ENCODE measurements around the gene SRD5A3. TPM values are rescaled to one million over a fixed set of nuclear protein-coding genes. Genes with fewer than 3 reads are reported as not detected.

The SRD5A3 gene
- total and polyA plus RNA-seq, 4 experiments from 2014 or later = 2.9 to 26.2 (median 6.7) TPM

- Histone ChIP-seq H3K9me3 (ENCODE audit: control insufficient read depth in 1 of 2, low read length in 2 of 2) (no peaks in the 10 kb centered on the region), H3K36me3 (ENCODE audit: insufficient read depth, low read length) (no peaks in the 10 kb centered on the region), H3K27ac (ENCODE audit: low read depth, low read length) (no peak overlapping the region), H3K4me1 (ENCODE audit: insufficient read depth, low read length) (no peaks in the 10 kb centered on the region), H3K27me3 (ENCODE audit: insufficient read depth, low read length) (no peaks in the 10 kb centered on the region), H3K4me3 (ENCODE audit: low read length in 2 of 2) (no peak overlapping the region)
- Mint-ChIP-seq H3K4me1 (no peaks in the 10 kb centered on the region), H3K4me3 (no peak overlapping the region), H3K27me3 (peaks cover 2 to 4% of the 10 kb centered on the region in 2 donors), H3K27ac (no peak overlapping the region), H3K36me3 (no peaks in the 10 kb centered on the region), H3K9me3 (peaks cover 0 to 5% (median 2%) of the 10 kb centered on the region in 8 donors)
- ChIA-PET CTCF (ENCODE audit: partially characterized antibody) (interaction anchor here (2.8 kb wide), 1 partner anchor 16 kb away, joined by 19 read pairs; the partner anchor contains the start of gene SRD5A3), POLR2A (ENCODE audit: partially characterized antibody) (no interaction called here)
- intact Hi-C loops (cut with micrococcal nuclease) = loop anchor here (10.0 kb wide), 1 partner anchor 1004 kb away; no protein-coding TSS in a partner anchor
- no peak for DNase-seq
These were observed 17.0 kb upstream of the SRD5A3 start for GRCh38 chr4:55329012-55329411.

GRCh38 chr4:55330241-55330640, 15.8 kb upstream of the SRD5A3 start:
- ChIA-PET CTCF (ENCODE audit: partially characterized antibody) (interaction anchor here (0.7 to 1.0 kb wide), 2 partner anchors 14 to 16 kb away, joined by 3 to 7 read pairs; partner anchors contain the start of gene SRD5A3), POLR2A (ENCODE audit: partially characterized antibody) (no interaction called here)
- no peak overlapping the region for H3K27ac ChIP-seq (ENCODE audit: low read depth, low read length)
- H3K36me3 Mint-ChIP-seq = no peaks in the 10 kb centered on the region
- H3K9me3 ChIP-seq (ENCODE audit: control insufficient read depth in 1 of 2, low read length in 2 of 2) = no peaks in the 10 kb centered on the region
- no peaks in the 10 kb centered on the region for H3K4me1 ChIP-seq (ENCODE audit: insufficient read depth, low read length)
- H3K27me3 ChIP-seq (ENCODE audit: insufficient read depth, low read length) = no peaks in the 10 kb centered on the region
- DNase-seq = no peak
- H3K27me3 Mint-ChIP-seq = peaks cover 0 to 7% of the 10 kb centered on the region in 2 donors
- no peak overlapping the region for H3K27ac Mint-ChIP-seq
- no peaks in the 10 kb centered on the region for H3K36me3 ChIP-seq (ENCODE audit: insufficient read depth, low read length)
- peaks cover 0 to 5% (median 2%) of the 10 kb centered on the region in 8 donors for H3K9me3 Mint-ChIP-seq
- H3K4me1 Mint-ChIP-seq = no peaks in the 10 kb centered on the region
- intact Hi-C loops (cut with micrococcal nuclease) = no loop called here
- H3K4me3 ChIP-seq (ENCODE audit: low read length in 2 of 2) = no peak overlapping the region
- no peak overlapping the region for H3K4me3 Mint-ChIP-seq

- ChIA-PET CTCF (ENCODE audit: partially characterized antibody) (interaction anchor here (2.5 kb wide), 1 partner anchor 10 kb away, joined by 10 read pairs; the partner anchor contains the start of gene SRD5A3), POLR2A (ENCODE audit: partially characterized antibody) (no interaction called here)
These were observed 9.7 kb upstream of the SRD5A3 start for GRCh38 chr4:55336138-55337034.

GRCh38 chr4:55337944-55338343, 8.1 kb upstream of the SRD5A3 start:
- H3K36me3 Mint-ChIP-seq = no peaks in the 10 kb centered on the region
- Histone ChIP-seq H3K9me3 (ENCODE audit: control insufficient read depth in 1 of 2, low read length in 2 of 2) (no peaks in the 10 kb centered on the region), H3K4me3 (ENCODE audit: low read length in 2 of 2) (no peak overlapping the region), H3K27me3 (ENCODE audit: insufficient read depth, low read length) (no peaks in the 10 kb centered on the region), H3K27ac (ENCODE audit: low read depth, low read length) (no peak overlapping the region), H3K4me1 (ENCODE audit: insufficient read depth, low read length) (no peaks in the 10 kb centered on the region), H3K36me3 (ENCODE audit: insufficient read depth, low read length) (no peaks in the 10 kb centered on the region)
- H3K4me3 Mint-ChIP-seq = no peak overlapping the region
- intact Hi-C loops (cut with micrococcal nuclease) = no loop called here
- peaks cover 0 to 2% (median under 1%) of the 10 kb centered on the region in 4 donors for H3K4me1 Mint-ChIP-seq
- peaks cover 0 to 4% of the 10 kb centered on the region in 2 donors for H3K27me3 Mint-ChIP-seq
- CTCF ChIA-PET (ENCODE audit: partially characterized antibody) = interaction anchor here (2.5 kb wide), 1 partner anchor 8 kb away, joined by 10 read pairs; the partner anchor contains the start of gene SRD5A3
- no peak for DNase-seq
- POLR2A ChIA-PET (ENCODE audit: partially characterized antibody) = no interaction called here
- H3K27ac Mint-ChIP-seq = peak overlapping the region in 1 of 7 donors; percentile 6
- no peaks in the 10 kb centered on the region for H3K9me3 Mint-ChIP-seq

More at GRCh38 chr4:55336138-55337034, 9.7 kb upstream of the SRD5A3 start:
- Histone ChIP-seq H3K27ac (ENCODE audit: low read depth, low read length) (no peak overlapping the region), H3K36me3 (ENCODE audit: insufficient read depth, low read length) (no peaks in the 10 kb centered on the region), H3K27me3 (ENCODE audit: insufficient read depth, low read length) (no peaks in the 10 kb centered on the region), H3K4me3 (ENCODE audit: low read length in 2 of 2) (no peak overlapping the region), H3K9me3 (ENCODE audit: control insufficient read depth in 1 of 2, low read length in 2 of 2) (no peaks in the 10 kb centered on the region), H3K4me1 (ENCODE audit: insufficient read depth, low read length) (no peaks in the 10 kb centered on the region)
- Mint-ChIP-seq H3K4me1 (peaks cover 0 to 2% (median under 1%) of the 10 kb centered on the region in 4 donors), H3K27ac (no peak overlapping the region), H3K4me3 (no peak overlapping the region), H3K36me3 (no peaks in the 10 kb centered on the region), H3K27me3 (peaks cover 0 to 4% of the 10 kb centered on the region in 2 donors), H3K9me3 (no peaks in the 10 kb centered on the region)
- no peak for DNase-seq
- intact Hi-C loops (cut with micrococcal nuclease) = no loop called here

- H3K4me3 ChIP-seq (ENCODE audit: low read length in 2 of 2) = no peak overlapping the region
- H3K9me3 Mint-ChIP-seq = no peaks in the 10 kb centered on the region
- intact Hi-C loops (cut with micrococcal nuclease) = no loop called here
- no peaks in the 10 kb centered on the region for H3K9me3 ChIP-seq (ENCODE audit: control insufficient read depth in 1 of 2, low read length in 2 of 2)
- no peaks in the 10 kb centered on the region for H3K27me3 ChIP-seq (ENCODE audit: insufficient read depth, low read length)
- H3K27ac ChIP-seq (ENCODE audit: low read depth, low read length) = no peak overlapping the region
- peaks cover 0 to 2% (median under 1%) of the 10 kb centered on the region in 4 donors for H3K4me1 Mint-ChIP-seq
- peaks cover 0 to 4% of the 10 kb centered on the region in 2 donors for H3K27me3 Mint-ChIP-seq
- CTCF ChIA-PET (ENCODE audit: partially characterized antibody) = no interaction called here
- H3K4me1 ChIP-seq (ENCODE audit: insufficient read depth, low read length) = no peaks in the 10 kb centered on the region
- DNase-seq = no peak
- no peak overlapping the region for H3K27ac Mint-ChIP-seq
- H3K36me3 ChIP-seq (ENCODE audit: insufficient read depth, low read length) = no peaks in the 10 kb centered on the region
- POLR2A ChIA-PET (ENCODE audit: partially characterized antibody) = no interaction called here
- H3K4me3 Mint-ChIP-seq = no peak overlapping the region
- H3K36me3 Mint-ChIP-seq = no peaks in the 10 kb centered on the region
These were observed 7.6 kb upstream of the SRD5A3 start for GRCh38 chr4:55338486-55338885.

- no peaks in the 10 kb centered on the region for H3K27me3 ChIP-seq (ENCODE audit: insufficient read depth, low read length)
- intact Hi-C loops (cut with micrococcal nuclease) = no loop called here
- no peaks in the 10 kb centered on the region for H3K36me3 Mint-ChIP-seq
- H3K9me3 Mint-ChIP-seq = no peaks in the 10 kb centered on the region
- CTCF ChIA-PET (ENCODE audit: partially characterized antibody) = no interaction called here
- H3K4me1 ChIP-seq (ENCODE audit: insufficient read depth, low read length) = no peaks in the 10 kb centered on the region
- peaks cover 0 to 1% of the 10 kb centered on the region in 2 donors for H3K27me3 Mint-ChIP-seq
- POLR2A ChIA-PET (ENCODE audit: partially characterized antibody) = no interaction called here
- peaks cover 0 to 3% (median under 1%) of the 10 kb centered on the region in 4 donors for H3K4me1 Mint-ChIP-seq
- H3K27ac Mint-ChIP-seq = no peak overlapping the region
- H3K27ac ChIP-seq (ENCODE audit: low read depth, low read length) = no peak overlapping the region
- no peak overlapping the region for H3K4me3 Mint-ChIP-seq
- no peak overlapping the region for H3K4me3 ChIP-seq (ENCODE audit: low read length in 2 of 2)
- H3K36me3 ChIP-seq (ENCODE audit: insufficient read depth, low read length) = no peaks in the 10 kb centered on the region
- H3K9me3 ChIP-seq (ENCODE audit: control insufficient read depth in 1 of 2, low read length in 2 of 2) = no peaks in the 10 kb centered on the region
- DNase-seq = no peak
These were observed 5.8 kb upstream of the SRD5A3 start for GRCh38 chr4:55340266-55340665.

GRCh38 chr4:55343887-55344286, 2.2 kb upstream of the SRD5A3 start:
- H3K36me3 ChIP-seq (ENCODE audit: insufficient read depth, low read length) = no peaks in the 10 kb centered on the region
- intact Hi-C loops (cut with micrococcal nuclease) = no loop called here
- Mint-ChIP-seq H3K4me1 (peaks cover 10 to 19% (median 14%) of the 10 kb centered on the region in 4 donors), H3K9me3 (no peaks in the 10 kb centered on the region), H3K36me3 (no peaks in the 10 kb centered on the region), H3K4me3 (no peak overlapping the region), H3K27me3 (no peaks in the 10 kb centered on the region), H3K27ac (no peak overlapping the region)
- no peak for DNase-seq
- CTCF ChIA-PET (ENCODE audit: partially characterized antibody) = interaction anchor here (2.3 to 3.6 kb wide), 3 partner anchors 12 to 202 kb away, joined by 18 to 29 read pairs (median 20); partner anchors contain the start of gene CLOCK
- POLR2A ChIA-PET (ENCODE audit: partially characterized antibody) = no interaction called here
- H3K4me3 ChIP-seq (ENCODE audit: low read length in 2 of 2) = no peak overlapping the region
- no peaks in the 10 kb centered on the region for H3K27me3 ChIP-seq (ENCODE audit: insufficient read depth, low read length)
- H3K4me1 ChIP-seq (ENCODE audit: insufficient read depth, low read length) = peaks cover 20% of the 10 kb centered on the region
- H3K9me3 ChIP-seq (ENCODE audit: control insufficient read depth in 1 of 2, low read length in 2 of 2) = no peaks in the 10 kb centered on the region
- H3K27ac ChIP-seq (ENCODE audit: low read depth, low read length) = no peak overlapping the region

All from CD4-positive, alpha-beta memory T cell (primary cell).